ENCODE measurements around the gene MAP4. TPM values are rescaled to one million over a fixed set of nuclear protein-coding genes. Genes with fewer than 3 reads are reported as not detected.

Gene MAP4
- total RNA-seq, 1 donor from 2014 or later, result 150 TPM

- peaks cover 13% of the 10 kb centered on the region for H3K36me3 Mint-ChIP-seq (ENCODE audit: low read depth)
- H3K4me3 Mint-ChIP-seq, result peak overlapping the region; percentile 65
- H3K27ac Mint-ChIP-seq (ENCODE audit: unreplicated experiment), result peak overlapping the region; percentile 94
- H3K9me3 Mint-ChIP-seq, result no peaks in the 10 kb centered on the region
- DNase-seq (ENCODE audit: low read depth, low spot score), result no peak
- no peak for TF ChIP-seq CTCF (conservative IDR thresholded peaks at IDR 0.05)
- H3K4me1 Mint-ChIP-seq, result peaks cover 18% of the 10 kb centered on the region
- H3K27me3 Mint-ChIP-seq (ENCODE audit: low read depth), result peaks cover 15% of the 10 kb centered on the region
These were observed 165.4 kb downstream of the MAP4 start for GRCh38 chr3:47850564-47851410.

- Mint-ChIP-seq H3K27ac (ENCODE audit: unreplicated experiment) (peak overlapping the region; percentile 94), H3K36me3 (ENCODE audit: low read depth) (peaks cover 13% of the 10 kb centered on the region), H3K9me3 (no peaks in the 10 kb centered on the region), H3K27me3 (ENCODE audit: low read depth) (peaks cover 15% of the 10 kb centered on the region), H3K4me3 (peak overlapping the region; percentile 65), H3K4me1 (peaks cover 18% of the 10 kb centered on the region)
- peak; percentile 60 for TF ChIP-seq CTCF (conservative IDR thresholded peaks at IDR 0.05)
- DNase-seq (ENCODE audit: low read depth, low spot score), result no peak
These were observed 166.3 kb downstream of the MAP4 start for GRCh38 chr3:47849699-47850563.

- Mint-ChIP-seq H3K27me3 (ENCODE audit: low read depth) (peaks cover 15% of the 10 kb centered on the region), H3K27ac (ENCODE audit: unreplicated experiment) (no peak overlapping the region), H3K4me3 (peak overlapping the region; percentile 38), H3K9me3 (no peaks in the 10 kb centered on the region), H3K4me1 (peaks cover 18% of the 10 kb centered on the region), H3K36me3 (ENCODE audit: low read depth) (peaks cover 17% of the 10 kb centered on the region)
- no peak for DNase-seq (ENCODE audit: low read depth, low spot score)
- TF ChIP-seq CTCF (conservative IDR thresholded peaks at IDR 0.05), result no peak
These were observed 167.0 kb downstream of the MAP4 start for GRCh38 chr3:47849186-47849698.

GRCh38 chr3:47848599-47849117 is 167.6 kb downstream of the MAP4 start:
- no peak for TF ChIP-seq CTCF (conservative IDR thresholded peaks at IDR 0.05)
- Mint-ChIP-seq H3K4me1 (peaks cover 18% of the 10 kb centered on the region), H3K27me3 (ENCODE audit: low read depth) (peaks cover 15% of the 10 kb centered on the region), H3K27ac (ENCODE audit: unreplicated experiment) (no peak overlapping the region), H3K36me3 (ENCODE audit: low read depth) (peaks cover 21% of the 10 kb centered on the region), H3K9me3 (no peaks in the 10 kb centered on the region), H3K4me3 (peak overlapping the region; percentile 38)
- no peak for DNase-seq (ENCODE audit: low read depth, low spot score)

- Mint-ChIP-seq H3K4me1 (peaks cover 18% of the 10 kb centered on the region), H3K27ac (ENCODE audit: unreplicated experiment) (no peak overlapping the region), H3K36me3 (ENCODE audit: low read depth) (peaks cover 22% of the 10 kb centered on the region), H3K27me3 (ENCODE audit: low read depth) (peaks cover 15% of the 10 kb centered on the region), H3K9me3 (no peaks in the 10 kb centered on the region), H3K4me3 (peak overlapping the region; percentile 15)
- no peak for TF ChIP-seq CTCF (conservative IDR thresholded peaks at IDR 0.05)
- DNase-seq (ENCODE audit: low read depth, low spot score), result no peak
These were observed 168.3 kb downstream of the MAP4 start for GRCh38 chr3:47847801-47848518.

All from neural crest cell (in vitro differentiated cells).